ENCODE measurements around the gene PLB1.

PLB1 gene

DNA sequence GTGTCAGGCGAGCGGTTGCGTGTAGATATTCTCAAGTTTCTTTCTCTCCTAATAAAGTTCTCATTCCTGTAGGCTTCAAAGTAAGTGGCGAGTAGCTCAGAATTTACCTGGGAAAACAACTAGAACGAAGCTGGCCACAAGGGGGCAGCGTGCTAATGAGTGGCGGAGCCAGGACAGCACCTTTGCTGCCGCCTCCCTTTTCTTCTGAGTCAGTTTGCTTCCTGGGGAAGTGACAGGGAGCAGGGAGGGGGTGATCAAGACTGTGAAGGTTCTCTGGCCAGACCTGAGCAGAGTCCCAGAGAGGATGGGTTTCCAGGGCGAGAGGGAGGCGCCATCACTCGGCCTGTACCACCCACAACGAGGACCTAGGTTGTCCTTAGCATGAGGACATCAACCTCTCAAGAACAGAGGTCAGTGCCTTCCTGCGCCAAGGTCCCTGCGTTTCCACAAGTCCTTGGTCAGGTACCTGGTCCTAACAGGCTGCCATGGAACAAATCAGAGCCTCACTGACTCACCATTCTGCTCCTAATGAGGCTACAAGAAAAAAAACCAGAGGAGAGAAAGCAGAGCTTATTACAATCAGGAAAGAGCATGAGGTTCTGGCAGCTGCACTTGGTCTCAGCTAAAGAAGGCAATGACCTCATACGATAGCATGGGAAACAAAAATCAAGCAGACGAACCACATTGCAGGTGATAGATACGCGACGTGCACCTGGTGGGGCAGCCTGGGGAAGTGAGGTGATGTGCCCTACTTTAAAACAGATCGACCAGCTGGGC is 98.7 kb downstream of the PLB1 start:
- peak; percentile 82 to 88 for DNase-seq

DNA sequence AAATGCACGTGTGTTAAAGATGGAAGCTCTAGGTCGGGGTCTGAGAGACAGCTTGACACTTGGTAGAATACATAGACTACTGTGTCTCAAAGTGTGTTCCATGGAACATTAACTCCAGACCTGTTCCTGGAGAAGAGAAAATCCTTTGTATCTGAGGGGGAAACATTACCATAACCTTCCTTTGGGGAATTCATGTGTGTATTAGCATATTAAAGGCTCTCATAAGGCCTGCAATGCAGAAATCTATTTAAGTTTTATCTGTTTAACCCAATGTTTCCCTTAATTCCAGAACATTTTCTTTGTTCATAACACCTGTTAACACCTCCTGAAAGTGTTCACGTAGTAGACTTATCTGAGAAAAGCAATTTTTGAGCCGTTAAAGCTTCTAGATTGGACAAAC is 99.5 kb downstream of the PLB1 start:
- no peak for DNase-seq

DNA sequence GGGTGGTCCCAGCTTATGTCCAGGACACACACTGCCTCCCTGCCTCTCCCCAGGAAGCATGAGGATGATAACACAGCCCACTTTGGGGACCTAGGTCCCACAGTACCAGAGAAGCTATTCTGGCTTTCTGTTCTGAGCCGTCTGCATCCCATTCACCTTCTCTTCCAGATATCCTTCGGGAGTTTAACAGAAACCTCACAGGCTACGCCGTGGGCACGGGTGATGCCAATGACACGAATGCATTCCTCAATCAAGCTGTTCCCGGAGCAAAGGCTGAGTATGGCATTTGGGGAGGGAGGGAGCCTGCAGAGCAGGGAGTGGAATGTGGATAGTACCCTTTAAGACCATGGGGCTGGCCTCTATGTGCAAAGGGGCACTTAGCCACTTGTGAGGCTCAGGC is 102.6 kb downstream of the PLB1 start:
- DNase-seq: no peak

DNA sequence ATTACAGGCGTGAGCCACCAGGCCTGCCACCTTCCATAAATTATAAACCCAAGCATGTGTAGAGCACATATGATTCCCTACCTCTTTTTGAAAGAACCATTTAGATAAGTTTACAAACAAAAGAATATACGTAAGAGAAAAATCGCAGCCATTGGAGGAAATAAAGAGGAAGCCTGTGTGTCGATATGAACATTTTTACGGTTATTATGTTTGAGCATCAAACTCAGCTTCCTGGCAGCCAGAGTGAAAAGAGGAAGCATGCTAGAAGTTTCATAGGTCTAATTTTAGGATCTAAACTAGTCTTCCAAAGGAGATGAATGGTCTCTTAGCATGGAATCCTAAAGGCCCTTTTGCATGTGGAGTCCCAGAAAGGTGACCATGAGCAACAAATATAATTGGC is 104.3 kb downstream of the PLB1 start:
- no peak for DNase-seq

DNA sequence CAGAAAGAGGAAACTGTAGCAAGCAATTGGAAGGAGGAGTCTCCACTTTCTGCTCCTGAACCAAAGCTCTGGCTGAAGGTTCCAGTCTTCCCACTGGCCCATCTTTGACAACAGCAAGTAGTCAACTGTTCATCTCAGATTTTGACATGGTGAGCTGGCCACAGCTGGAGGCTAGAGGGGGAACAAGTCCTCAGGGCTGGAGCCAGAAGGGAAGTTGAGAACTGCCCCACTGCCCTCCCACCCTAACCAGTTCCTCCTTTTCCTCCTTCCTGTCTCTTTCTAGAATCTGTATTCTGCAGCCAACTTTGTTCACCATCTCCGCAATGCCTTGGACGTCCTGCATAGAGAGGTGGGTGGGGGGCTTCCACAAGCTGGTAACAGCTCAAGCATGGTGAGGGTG is 105.8 kb downstream of the PLB1 start:
- peak in 1 of 2 donors; percentile 40 for DNase-seq

DNA sequence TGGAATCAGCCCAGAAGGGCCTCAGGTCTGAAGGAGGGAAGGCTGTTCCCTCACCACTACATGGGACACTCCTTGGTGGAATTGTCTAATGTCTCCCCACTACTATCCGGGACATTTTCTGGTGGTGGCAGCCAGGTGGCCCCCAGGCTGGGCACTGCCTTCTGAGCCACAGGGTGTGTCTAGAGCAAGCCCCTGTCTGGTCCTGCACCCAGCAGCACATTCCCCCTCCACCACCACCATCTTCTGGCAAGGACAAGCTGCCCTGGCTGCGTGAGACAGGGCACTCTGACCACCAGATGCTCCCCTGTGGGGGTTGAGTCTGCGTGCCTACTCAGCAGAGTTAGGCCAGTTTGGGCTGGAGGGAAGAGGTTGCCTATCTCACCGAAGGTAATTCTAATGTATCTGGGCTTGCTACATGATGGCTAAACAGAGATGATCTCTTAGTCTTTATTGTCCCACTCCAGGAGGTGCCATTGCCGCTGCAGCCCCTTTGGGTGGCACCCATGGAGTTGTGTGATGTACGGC is 106.3 kb downstream of the PLB1 start:
- DNase-seq: no peak

DNA sequence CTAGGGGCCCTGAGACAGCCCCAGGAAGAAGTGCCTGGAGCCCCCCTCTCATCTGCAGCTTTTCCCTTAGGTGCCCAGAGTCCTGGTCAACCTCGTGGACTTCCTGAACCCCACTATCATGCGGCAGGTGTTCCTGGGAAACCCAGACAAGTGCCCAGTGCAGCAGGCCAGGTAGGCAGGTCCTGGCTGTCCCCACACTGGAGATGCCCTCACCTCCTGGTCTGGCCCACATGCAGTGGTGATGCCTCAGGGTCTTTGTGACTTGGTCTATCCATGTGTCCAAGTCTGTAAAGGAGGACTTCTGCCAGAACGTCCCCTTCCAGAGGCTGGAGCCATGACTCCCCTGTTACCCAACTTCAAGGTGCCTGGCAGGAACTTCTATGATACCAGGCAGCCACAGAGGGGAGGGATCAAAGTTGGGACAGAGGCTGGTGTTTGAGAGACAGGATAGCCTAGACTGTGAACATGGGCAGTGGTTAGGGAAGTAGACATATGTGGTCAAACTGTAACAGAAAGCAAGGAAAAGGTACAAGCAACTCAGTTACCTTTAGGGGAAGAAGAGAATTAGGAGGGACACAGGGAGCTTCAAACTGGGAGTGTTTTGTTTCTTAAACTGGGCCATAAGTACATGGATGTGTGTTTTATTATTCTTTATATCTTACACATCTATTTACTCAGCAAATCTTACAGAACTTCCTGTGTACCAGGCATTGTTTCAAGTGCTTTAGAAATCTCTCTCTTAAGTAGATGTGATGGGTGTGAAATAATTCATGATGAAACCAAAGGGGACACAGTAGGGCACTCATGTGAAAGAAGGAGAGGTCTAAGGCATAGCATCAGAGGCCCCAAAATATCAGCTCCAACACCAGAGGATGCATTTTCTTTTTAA is 107.1 kb downstream of the PLB1 start:
- no peak for DNase-seq

DNA sequence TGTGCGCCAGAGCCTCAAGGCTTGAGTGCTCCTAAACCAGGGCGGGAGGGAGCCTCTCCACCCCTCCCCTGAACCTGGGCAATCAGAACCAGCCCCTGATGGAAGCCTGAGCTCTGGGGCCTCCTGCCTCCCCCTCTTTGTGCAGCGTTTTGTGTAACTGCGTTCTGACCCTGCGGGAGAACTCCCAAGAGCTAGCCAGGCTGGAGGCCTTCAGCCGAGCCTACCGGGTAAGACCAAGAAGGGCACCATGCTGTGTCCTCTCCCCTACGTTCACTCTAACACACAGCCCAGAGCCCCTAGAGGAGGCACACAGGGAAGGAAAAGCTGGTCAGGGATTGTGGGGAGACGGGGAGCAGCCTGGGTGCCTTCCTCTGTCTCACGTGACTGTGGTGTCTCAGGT is 108.0 kb downstream of the PLB1 start:
- no peak for DNase-seq

DNA sequence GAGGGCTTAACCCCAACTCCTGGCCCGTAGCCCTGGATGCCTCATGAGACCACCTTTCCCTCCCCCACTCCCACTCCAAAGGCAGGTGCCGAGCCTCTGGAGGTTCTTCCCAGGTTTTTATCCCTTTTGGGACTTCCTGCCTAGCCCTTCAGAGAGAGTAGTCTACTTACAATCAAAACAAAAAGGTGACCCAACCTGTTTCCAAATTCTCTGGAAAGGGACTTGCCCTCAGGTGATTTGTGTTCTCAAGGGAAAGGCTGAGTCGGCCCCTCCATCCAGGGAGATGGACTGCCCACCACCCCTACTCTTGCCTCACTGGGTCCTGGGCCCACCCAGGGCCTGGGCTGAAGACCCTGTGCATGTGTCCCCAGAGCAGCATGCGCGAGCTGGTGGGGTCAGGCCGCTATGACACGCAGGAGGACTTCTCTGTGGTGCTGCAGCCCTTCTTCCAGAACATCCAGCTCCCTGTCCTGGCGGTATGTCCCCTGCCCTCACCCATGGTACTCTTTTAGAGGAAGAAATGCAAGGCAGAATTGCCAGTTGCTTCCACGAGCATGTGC is 108.5 kb downstream of the PLB1 start:
- DNase-seq: no peak

DNA sequence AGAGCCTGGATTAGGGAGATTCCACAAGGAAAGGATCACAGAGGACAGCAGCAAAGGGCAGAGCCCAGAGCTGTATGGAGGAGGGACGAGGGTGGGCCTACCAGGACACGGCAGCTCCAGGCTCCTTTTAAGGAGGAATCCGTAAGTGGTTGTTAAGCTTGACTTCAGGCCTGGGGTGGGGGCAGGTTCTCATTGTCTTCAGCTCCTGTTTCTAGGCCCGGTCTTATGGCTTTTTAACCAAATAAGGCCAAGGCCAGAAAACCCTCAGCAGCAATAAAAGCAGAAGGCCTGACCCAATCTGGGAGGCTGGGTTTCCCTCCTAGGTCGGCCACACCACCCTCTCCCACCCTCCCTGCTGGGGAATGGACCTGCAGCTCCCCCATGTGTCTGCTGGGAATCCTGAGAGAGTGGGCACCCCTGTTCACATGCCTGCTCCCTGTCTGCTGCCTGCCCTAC is 111.2 kb downstream of the PLB1 start:
- no peak for DNase-seq

DNA sequence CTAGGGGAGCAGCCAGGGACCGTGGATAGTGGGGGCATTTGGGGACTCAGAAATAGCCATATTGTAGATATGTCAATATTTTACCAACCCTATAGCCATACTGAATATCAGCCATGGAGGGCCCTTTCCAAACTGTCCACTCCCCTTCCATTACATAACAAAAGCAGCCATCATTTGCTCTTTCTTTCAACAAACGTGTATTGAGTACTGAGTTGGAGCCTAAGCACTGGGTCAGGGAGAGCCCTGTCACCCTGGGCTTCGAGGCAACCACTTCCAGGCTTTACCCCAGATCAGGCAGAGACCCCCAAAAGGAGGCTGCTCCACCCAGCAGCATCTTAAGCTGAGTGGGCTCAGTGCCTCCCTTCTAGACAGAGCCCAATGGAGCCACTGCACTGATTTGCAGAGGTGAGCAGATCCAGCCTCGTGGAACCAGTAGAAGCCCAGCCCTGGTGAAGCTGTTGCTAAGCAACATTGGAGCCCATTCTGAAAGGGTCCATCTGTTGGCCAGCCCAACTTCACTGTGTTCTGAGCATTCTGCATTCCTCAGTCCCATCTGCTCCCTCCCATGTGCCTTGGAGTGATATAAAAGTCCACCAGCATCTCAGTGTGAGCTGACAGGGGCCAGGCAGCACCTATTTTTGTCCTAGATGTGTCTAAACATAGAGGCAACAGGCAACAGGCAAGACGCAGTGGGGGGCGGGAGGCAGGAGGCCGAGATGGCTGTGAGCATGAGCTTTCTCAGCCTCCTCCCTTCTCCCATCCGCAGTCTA is 112.1 kb downstream of the PLB1 start:
- DNase-seq: no peak

DNA sequence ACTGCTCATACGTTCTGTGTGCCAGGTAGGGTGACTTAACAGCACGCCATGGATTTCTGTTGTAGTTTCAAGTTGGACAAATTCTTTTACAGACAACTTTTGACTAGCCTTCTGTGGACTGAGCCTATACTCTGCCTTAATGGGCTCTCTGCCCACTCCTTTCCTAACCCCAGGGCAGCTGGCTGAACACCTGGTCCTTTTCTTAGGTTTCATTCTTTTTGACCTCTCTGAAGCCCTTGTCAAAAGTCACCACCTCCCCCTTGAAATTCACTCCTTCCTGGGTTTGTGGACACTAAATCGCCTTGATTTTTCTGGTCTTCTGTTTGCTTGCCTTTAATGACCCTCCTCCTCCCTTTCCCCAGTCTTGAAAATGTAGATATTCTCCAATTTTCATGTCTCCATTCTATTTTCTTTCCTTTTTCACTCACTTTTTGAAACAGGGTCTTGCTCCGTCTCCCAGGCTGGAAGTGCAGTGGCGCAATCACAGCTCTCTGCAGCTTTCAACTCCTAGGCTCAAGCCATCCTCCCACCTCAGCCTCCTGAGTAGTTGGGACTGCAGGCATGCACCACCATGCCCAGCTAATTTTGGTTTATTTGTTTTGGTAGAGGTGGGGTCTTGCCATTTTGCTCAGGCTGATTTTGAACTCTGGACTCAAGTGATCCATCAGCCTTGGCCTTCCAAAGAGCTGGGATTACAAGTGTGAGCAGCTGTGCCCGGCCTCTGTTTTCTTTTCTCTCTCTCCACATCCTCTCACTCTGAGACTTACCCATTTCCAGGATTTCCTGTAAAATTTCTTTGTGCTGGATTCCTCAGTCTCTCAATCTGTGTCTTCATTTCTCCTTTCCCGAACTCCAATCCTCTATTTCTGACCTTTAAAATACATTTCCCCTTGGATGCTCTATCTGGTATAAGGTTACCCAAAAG is 112.9 kb downstream of the PLB1 start:
- DNase-seq: no peak

DNA sequence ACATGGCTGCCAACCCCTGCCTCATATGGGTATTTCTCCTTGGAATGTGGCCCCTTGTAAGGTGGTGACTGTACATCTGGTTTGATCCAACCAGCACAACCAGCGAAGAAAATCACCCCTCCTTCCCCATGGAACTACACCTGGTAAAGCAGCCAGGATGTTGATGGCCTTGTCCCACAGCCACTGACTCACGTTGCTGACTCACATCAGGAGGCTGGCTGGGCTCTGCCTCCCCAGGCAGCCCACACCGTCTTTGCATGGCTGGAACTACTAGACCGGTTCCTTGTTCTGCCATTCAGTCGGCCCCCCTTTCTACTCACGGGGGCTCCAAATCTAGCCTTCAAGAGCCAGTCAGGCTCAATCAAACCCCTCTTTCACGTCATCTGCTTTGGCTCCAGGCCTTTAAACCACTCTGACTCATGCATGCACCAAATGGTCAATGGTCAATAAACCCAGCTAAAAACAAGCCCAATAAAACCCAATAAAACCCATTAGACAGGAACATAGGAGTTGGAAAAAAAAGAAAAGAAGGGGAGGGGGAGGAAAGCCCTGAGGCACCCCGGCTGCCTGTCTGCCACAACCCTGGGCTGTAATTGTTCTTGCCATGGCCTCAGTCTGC is 114.8 kb downstream of the PLB1 start:
- DNase-seq: no peak

DNA sequence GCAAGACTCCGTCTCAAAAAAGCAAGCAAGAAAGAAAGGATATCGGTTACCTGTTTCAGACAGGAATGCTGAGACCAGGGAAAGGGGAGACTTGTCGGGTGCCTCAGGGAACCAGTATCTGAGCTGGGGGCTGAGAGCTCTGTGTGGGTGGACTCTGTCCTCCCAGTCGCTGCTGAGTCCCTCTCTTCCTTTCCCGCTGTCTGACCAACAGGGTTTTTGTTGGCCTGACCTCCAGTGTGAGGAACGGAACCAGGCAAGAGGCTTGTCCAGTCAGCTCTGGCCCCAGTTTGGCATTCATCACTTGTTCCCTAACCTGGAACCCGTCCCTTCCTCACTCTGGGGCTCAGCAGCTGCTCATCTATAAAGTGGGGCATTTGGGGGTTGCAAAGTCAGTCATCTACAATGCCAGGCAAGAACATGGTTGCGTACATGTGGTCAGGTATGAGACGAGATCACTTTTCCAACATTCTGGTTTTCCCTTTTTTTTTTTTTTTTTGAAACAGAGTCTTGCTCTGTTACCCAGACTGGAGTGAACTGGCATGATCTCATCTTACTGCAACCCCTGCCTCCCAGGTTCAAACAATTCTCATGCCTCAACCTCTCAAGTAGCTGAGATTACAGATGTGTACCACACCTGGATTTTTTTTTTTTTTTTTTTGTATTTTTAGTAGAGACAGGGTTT is 116.4 kb downstream of the PLB1 start:
- DNase-seq: no peak

DNA sequence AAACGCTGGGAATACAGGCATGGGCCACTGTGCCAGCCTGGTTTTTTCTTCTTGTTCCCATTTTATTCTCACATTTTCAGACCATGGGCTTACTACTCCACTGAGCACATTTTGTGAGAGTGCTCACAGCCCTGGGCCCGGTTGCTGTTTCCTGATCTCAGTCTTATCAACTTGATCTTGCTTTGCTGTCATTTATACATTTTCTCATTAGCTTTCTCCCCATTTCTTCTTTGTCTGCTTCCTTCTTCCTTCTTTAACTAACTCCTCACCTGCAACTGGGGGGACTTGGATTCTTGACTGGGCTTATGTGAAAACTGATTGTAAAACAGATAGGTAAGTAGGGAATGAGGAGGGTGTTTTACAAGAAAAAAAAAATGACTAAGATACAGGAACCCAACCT is 117.3 kb downstream of the PLB1 start:
- DNase-seq: peak; percentile 28 to 66

DNA sequence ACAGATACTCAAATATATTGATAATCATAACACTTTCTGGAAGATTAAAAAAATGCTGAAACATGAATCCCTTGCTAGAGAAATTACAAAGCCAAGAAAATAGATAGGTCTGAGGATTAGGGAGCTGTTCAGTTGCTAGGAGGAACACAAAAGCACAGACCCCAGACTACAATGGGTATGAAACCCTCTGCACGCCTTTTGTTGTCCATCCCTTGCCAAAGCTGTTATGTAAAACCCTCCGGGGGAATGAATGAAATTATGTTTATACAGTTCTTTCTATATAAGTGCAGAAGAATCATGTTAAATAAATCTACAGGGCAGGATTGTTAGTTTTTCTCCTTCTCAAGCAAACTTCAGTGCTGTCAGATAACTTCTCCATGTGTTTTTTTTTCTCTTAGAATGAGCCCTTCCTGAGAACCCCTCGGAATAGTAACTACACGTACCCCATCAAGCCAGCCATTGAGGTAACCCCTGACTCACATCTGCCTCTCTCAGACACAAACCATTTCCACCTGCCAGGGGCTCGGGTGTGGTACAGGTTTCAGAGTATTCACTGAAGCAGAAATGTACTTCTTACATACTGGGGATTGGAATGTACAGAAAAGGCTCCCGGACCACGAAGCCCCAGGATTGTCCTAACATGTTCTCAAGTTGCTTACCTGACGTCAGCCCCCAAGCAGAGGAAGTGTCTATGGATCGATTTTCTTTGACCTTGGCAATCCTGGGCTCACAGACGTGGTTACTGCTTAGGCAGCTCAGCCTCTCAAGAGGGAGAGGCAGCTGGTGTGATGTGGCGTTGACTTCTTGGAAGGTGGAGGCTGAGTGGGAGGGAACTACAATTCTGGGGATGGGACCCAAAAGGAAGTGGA is 118.0 kb downstream of the PLB1 start:
- DNase-seq: peak; percentile 56 to 66

DNA sequence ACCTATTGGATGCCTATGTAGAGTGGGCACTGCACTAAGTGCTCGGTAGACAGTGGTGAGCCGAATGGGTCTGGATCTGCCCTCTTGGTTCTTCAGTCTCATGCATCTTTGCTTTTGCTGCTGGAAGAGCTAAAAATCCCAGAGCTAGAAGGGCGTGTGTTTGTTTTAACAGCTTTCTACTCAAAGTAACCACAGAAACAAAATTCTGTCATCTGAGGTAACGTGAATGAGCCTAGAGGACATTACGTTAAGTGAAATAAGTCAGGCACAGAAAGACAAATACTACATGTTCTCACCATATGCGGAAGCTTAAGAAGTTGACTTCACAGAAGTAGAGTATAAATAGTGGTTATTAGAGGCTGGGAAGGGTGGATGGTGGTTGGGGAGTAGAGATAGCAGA is 119.8 kb downstream of the PLB1 start:
- peak; percentile 20 to 56 for DNase-seq

DNA sequence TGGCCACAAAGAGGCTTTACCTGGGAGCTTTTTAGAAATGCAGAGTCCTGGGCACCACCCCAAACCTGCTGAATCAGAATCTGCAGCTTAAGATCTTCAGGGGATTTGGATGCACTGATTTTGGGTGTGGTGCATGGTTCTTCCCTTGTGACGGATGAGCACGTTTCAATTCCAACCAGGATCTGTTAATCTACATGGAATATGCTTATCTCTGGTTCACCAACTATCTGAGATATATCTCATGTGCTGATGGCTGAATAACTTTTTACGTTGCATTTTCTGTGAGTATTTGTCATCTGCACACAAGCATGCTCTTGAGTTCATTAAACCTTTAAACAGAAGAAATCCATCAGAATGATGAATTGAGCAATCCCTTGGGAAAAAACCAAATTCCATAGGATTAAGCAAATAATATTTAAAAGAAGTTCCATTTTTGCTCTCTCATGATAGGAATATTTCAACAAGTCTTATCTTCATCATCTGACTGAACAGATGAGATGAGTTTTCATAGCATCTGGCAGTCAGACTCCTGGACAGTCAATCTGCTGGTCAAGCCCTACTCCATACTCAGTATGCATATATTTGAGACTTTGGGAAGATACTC is 120.6 kb downstream of the PLB1 start:
- no peak for DNase-seq
